HUES6 (cell line): ENCODE measurements around the gene EBPL.
"Not testable (repeated sequence)": the region's sequence is repeated elsewhere in the genome, so short reads cannot be mapped to it uniquely, and the experiment has no call there.

Experiments used
- H3K27ac ChIP-seq: 2 replicates; pipeline ENCODE4 v1.7.0; 2013; ENCODE audit warnings: low read depth, mild to moderate bottlenecking, low read length, inconsistent platforms
- H3K27me3 ChIP-seq: 2 replicates; pipeline ENCODE4 v1.6.1; 2013; ENCODE audit warnings: low read length; ENCODE audit not compliant: control insufficient read depth, insufficient read depth
- H3K36me3 ChIP-seq: 2 replicates; pipeline ENCODE4 v1.6.1; 2013; ENCODE audit warnings: low read length; ENCODE audit not compliant: control insufficient read depth, insufficient read depth
- H3K4me1 ChIP-seq: 2 replicates; pipeline ENCODE4 v1.6.1; 2013; ENCODE audit warnings: low read length; ENCODE audit not compliant: control insufficient read depth, insufficient read depth
- H3K4me3 ChIP-seq: 2 replicates; pipeline ENCODE4 v1.5.1; 2013; ENCODE audit warnings: low read depth, low read length
- H3K9ac ChIP-seq: one replicate; pipeline ENCODE4 v1.6.1; 2013; ENCODE audit warnings: mild to moderate bottlenecking, low read length
- H3K9me3 ChIP-seq: 2 replicates; pipeline ENCODE4 v1.6.1; 2013; ENCODE audit warnings: low read depth, low read length; ENCODE audit not compliant: control insufficient read depth, insufficient read depth

EBPL gene

GRCh38 chr13:49615836-49616675 is 75.2 kb downstream of the EBPL start:
- H3K9me3 ChIP-seq, result no peaks in the 10 kb centered on the region
- no peaks in the 10 kb centered on the region for H3K36me3 ChIP-seq
- no peaks in the 10 kb centered on the region for H3K4me1 ChIP-seq
- no peak overlapping the region for H3K4me3 ChIP-seq
- no peak overlapping the region for H3K9ac ChIP-seq
- H3K27me3 ChIP-seq, result no peaks in the 10 kb centered on the region
- no peak overlapping the region for H3K27ac ChIP-seq

- H3K27me3 ChIP-seq, H3K36me3 ChIP-seq, H3K9ac ChIP-seq, H3K4me1 ChIP-seq, H3K9me3 ChIP-seq, H3K27ac ChIP-seq, H3K4me3 ChIP-seq: not testable (repeated sequence)
These were observed 79.2 kb downstream of the EBPL start for GRCh38 chr13:49612042-49612441.
